Measurements from ENCODE around the gene TBCB. TPM values are rescaled to one million over a fixed set of nuclear protein-coding genes. Genes with fewer than 3 reads are reported as not detected.
A peak's percentile ranks its signal among the peaks of the same experiment; 100 is the strongest.

The TBCB gene
- total RNA-seq (2012; rRNA removed): 182 and 185 TPM in 2 replicates
- 269 and 315 TPM in 2 replicates for polyA plus RNA-seq (2012; rRNA removed)
- 337 and 453 TPM in 2 replicates for polyA plus RNA-seq (2012; cell fraction: cytosol; rRNA removed)
- 251 and 260 TPM in 2 replicates for polyA plus RNA-seq (2012; cell fraction: nucleus; rRNA removed; ENCODE audit: low replicate concordance)
- percentile 67 among the genes with signal in this experiment for Bru-seq, nascent RNA
- BruChase-seq, experiment 1, labeled RNA remaining after a 6-hour chase: percentile 68 among the genes with signal in this experiment
- BruChase-seq, experiment 2, labeled RNA remaining after a 2-hour chase: percentile 59 among the genes with signal in this experiment
- long read RNA-seq, transcript TBCB-201 (6 exons, 1,473 nt): major isoform, 115 of 140 reads
- long read RNA-seq, partial matches to known transcripts: 10 of 140 reads
- long read RNA-seq, other reads (novel, unspliced or antisense): 8 of 140 reads

- H4K91ac ChIP-seq (ENCODE audit: insufficient read depth, low read depth, low read length): peak within 1 kb of the TSS; percentile 84
- H2BK120ac ChIP-seq (ENCODE audit: low read depth, low read length): peak within 1 kb of the TSS; percentile 79
- H4K8ac ChIP-seq (ENCODE audit: low read depth in 2 of 2, low read length in 2 of 2): peak within 1 kb of the TSS; percentile 48 to 97
- ChIA-PET POLR2A (ENCODE audit: unreplicated experiment) (no interaction called here), CTCF (interaction anchor here (2.3 to 3.5 kb wide), 2 partner anchors 12 to 54 kb away, joined by 6 to 14 read pairs; no protein-coding TSS in a partner anchor)
- H3K4me1 ChIP-seq (ENCODE audit: control insufficient read depth, insufficient read depth, low read length): peaks cover 7% of the 10 kb centered on the region
- peak within 1 kb of the TSS; percentile 40 for H2BK20ac ChIP-seq (ENCODE audit: low read depth, low read length)
- dilution Hi-C loops (cut with HindIII; ENCODE audit: low sequenced_read_pairs, unreplicated experiment): no loop called here
- intact Hi-C loops (cut with micrococcal nuclease): loop anchor here (2.0 kb wide), 2 partner anchors 25 to 55 kb away; partner anchors contain the start of gene CAPNS1
- no CpG with 5 or more reads among the region's 59 CpGs for WGBS, 2 experiments (ENCODE audit: extremely low coverage in 2 of 2, insufficient read length in 1 of 2)
- peak within 1 kb of the TSS; percentile 99 for H2AK5ac ChIP-seq (ENCODE audit: low read depth, low read length)
- H3K56ac ChIP-seq (ENCODE audit: extremely low read depth, insufficient read depth, low read length): peak within 1 kb of the TSS; percentile 82
- peak within 1 kb of the TSS; percentile 96 for H3K4ac ChIP-seq (ENCODE audit: low read depth, low read length)
- peak within 1 kb of the TSS; percentile 83 for H3K9ac ChIP-seq (ENCODE audit: low read depth, low read length)
- TF ChIP-seq MAZ (IDR thresholded peaks at IDR 0.05; ENCODE audit: borderline replicate concordance, low read depth, low read length): peak; percentile 69; the same call in 1 of the 2 replicates
- TF ChIP-seq RCOR1 (IDR thresholded peaks at IDR 0.05; ENCODE audit: insufficient replicate concordance, low read length): no peak
- peak; percentile 69 for TF ChIP-seq POLR2A (IDR thresholded peaks at IDR 0.05; ENCODE audit: low read depth, low read length)
- H3K4me2 ChIP-seq (ENCODE audit: low read depth, low read length): peak within 1 kb of the TSS; percentile 94
- H4K5ac ChIP-seq (ENCODE audit: low read depth, low read length): peak within 1 kb of the TSS; percentile 65
- peak within 1 kb of the TSS; percentile 71 for H3K27ac ChIP-seq (ENCODE audit: insufficient read depth, low read length)
- peaks cover 27 to 66% of the 10 kb centered on the region in 2 experiments for H3K79me1 ChIP-seq (ENCODE audit: low read depth in 1 of 2, low read length in 2 of 2)
- no TSS peak for BruUV-seq (replicated peaks)
- H2AK9ac ChIP-seq (replicated peaks; ENCODE audit: low read depth, low read length, poor library complexity): peak within 1 kb of the TSS; percentile 99
- peak within 1 kb of the TSS; percentile 90 for H3K23ac ChIP-seq (ENCODE audit: low read depth, low read length)
- DNase-seq (peak; percentile 28), ATAC-seq (ENCODE audit: low read depth) (peak; percentile 65)
- H3K14ac ChIP-seq (replicated peaks; ENCODE audit: low read depth, low read length): peak within 1 kb of the TSS; percentile 88
- H3K18ac ChIP-seq (ENCODE audit: low read depth, low read length): peak within 1 kb of the TSS; percentile 35
- H2AFZ ChIP-seq (replicated peaks; ENCODE audit: low read length, poor library complexity): peak within 1 kb of the TSS; percentile 100
- in situ Hi-C loops (cut with MboI; ENCODE audit: low sequenced_read_pairs): no loop called here
- H3K4me3 ChIP-seq (ENCODE audit: insufficient read depth, low read depth, low read length): peak within 1 kb of the TSS; percentile 63
- peak within 1 kb of the TSS; percentile 76; the same call in 2 of the 3 replicates for H2BK15ac ChIP-seq (ENCODE audit: low read depth, low read length)
- peaks cover 16% of the 10 kb centered on the region for H4K20me1 ChIP-seq (ENCODE audit: insufficient read depth, low read length)
- peaks cover 28% of the 10 kb centered on the region for H3K36me3 ChIP-seq (ENCODE audit: control insufficient read depth, insufficient read depth, low read length)
- H2BK5ac ChIP-seq (ENCODE audit: low read depth, low read length, poor library complexity, severe bottlenecking): peak within 1 kb of the TSS; percentile 83
- H3K9me3 ChIP-seq (ENCODE audit: control insufficient read depth, insufficient read depth, low read length): no peaks in the 10 kb centered on the region
- no peaks in the 10 kb centered on the region for H3K27me3 ChIP-seq (ENCODE audit: control insufficient read depth, insufficient read depth, low read length)
- H3K9me1 ChIP-seq (ENCODE audit: insufficient read depth, low read length): 0 out of 2 replicates have a peak, but pooled peaks cover 6% of the 10 kb centered on the region
Measured at GRCh38 chr19:36115453-36116343, at the start of gene TBCB. TBCB (plus strand) TSS chr19:36115468; CDS start chr19:36115561, 93 bp downstream.
